HG02763 (cell line): Measurements from ENCODE around the gene NPHP4.
"Not testable (repeated sequence)": the region's sequence is repeated elsewhere in the genome, so short reads cannot be mapped to it uniquely, and the experiment has no call there.

ENCODE experiments used
- ATAC-seq: cut with Tn5 transposase; IDR thresholded peaks from one replicate; pipeline ENCODE4 v1.9.1; 2021; ENCODE audit warnings: mild to moderate bottlenecking, moderate library complexity; ENCODE audit not compliant: unreplicated experiment

The NPHP4 gene

GRCh38 chr1:5936621-5937372 is 55.4 kb downstream of the NPHP4 start:
- ATAC-seq, result no peak

GRCh38 chr1:5936126-5936525 is 56.1 kb downstream of the NPHP4 start:
- no peak for ATAC-seq

- ATAC-seq, result no peak
Measured at GRCh38 chr1:5935026-5935425, 57.2 kb downstream of the NPHP4 start.

- ATAC-seq, result no peak
Measured at GRCh38 chr1:5934058-5934884, 58.0 kb downstream of the NPHP4 start.

- no peak for ATAC-seq
Measured at GRCh38 chr1:5933676-5934057, 58.6 kb downstream of the NPHP4 start.

- ATAC-seq, result no peak
Measured at GRCh38 chr1:5933050-5933449, 59.2 kb downstream of the NPHP4 start.

GRCh38 chr1:5928714-5929400 is 63.4 kb downstream of the NPHP4 start:
- no peak for ATAC-seq

GRCh38 chr1:5927506-5928370 is 64.5 kb downstream of the NPHP4 start:
- no peak for ATAC-seq

- no peak for ATAC-seq
Measured at GRCh38 chr1:5926686-5927435, 65.4 kb downstream of the NPHP4 start.

- ATAC-seq, result not testable (repeated sequence)
Measured at GRCh38 chr1:5922700-5923330, 69.4 kb downstream of the NPHP4 start.

- ATAC-seq, result no peak
Measured at GRCh38 chr1:5921671-5922070, 70.6 kb downstream of the NPHP4 start.

- ATAC-seq, result no peak
Measured at GRCh38 chr1:5921129-5921528, 71.1 kb downstream of the NPHP4 start.

- no peak for ATAC-seq
Measured at GRCh38 chr1:5920201-5920600, 72.0 kb downstream of the NPHP4 start.

GRCh38 chr1:5918275-5918649 is 74.0 kb downstream of the NPHP4 start:
- ATAC-seq, result no peak

GRCh38 chr1:5917591-5918274 is 74.5 kb downstream of the NPHP4 start:
- no peak for ATAC-seq

GRCh38 chr1:5917281-5917590 is 75.0 kb downstream of the NPHP4 start:
- no peak for ATAC-seq

- ATAC-seq, result no peak
Measured at GRCh38 chr1:5916572-5917280, 75.5 kb downstream of the NPHP4 start.
